NCI-H2196 (cell line): ENCODE data around the gene MAPKBP1.
"Not testable (repeated sequence)": the region's sequence is repeated elsewhere in the genome, so short reads cannot be mapped to it uniquely, and the experiment has no call there.

Experiments
- DNase-seq: peaks from one replicate; lab custom pipeline; 2025; ENCODE audit not compliant: unreplicated experiment; lab: John Stamatoyannopoulos, UW

Gene MAPKBP1

DNA sequence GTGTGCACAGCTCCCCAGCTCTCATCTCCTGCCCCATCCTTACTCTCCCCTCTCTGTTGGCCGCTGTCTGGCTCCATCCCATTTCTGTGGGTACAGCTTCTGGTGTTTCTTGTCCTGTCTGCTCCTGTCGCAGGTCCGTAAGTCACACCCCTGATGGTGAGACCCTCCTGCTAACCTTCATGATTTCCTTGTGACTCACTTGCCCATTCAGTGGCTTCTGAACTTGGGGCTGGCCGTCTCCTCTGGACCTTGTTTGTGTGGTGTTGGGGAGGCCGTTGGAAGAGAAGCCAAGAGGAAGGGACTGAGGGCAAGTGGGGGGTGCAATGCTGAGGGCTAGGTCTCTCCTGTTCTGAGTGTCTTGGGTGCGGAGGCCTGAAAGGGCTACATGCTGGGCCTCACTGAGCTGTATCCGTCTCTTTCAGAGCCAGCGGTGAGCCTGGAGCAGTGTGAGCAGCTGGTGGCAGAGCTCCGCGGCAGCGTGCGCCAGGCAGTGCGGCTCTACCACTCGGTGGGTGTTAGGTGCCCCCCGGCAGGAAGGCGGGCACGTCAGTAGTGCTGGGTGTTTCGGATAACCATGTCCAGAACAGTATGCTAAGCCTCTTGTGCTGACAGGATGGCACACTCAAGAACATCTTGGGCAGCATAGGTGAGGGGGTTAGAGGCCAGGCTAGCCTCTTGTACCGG, 49.9 kb downstream of the MAPKBP1 start:
- no peak for DNase-seq

- DNase-seq = no peak
These were observed 50.9 kb downstream of the MAPKBP1 start for GRCh38 chr15:41825145-41825544.

DNA sequence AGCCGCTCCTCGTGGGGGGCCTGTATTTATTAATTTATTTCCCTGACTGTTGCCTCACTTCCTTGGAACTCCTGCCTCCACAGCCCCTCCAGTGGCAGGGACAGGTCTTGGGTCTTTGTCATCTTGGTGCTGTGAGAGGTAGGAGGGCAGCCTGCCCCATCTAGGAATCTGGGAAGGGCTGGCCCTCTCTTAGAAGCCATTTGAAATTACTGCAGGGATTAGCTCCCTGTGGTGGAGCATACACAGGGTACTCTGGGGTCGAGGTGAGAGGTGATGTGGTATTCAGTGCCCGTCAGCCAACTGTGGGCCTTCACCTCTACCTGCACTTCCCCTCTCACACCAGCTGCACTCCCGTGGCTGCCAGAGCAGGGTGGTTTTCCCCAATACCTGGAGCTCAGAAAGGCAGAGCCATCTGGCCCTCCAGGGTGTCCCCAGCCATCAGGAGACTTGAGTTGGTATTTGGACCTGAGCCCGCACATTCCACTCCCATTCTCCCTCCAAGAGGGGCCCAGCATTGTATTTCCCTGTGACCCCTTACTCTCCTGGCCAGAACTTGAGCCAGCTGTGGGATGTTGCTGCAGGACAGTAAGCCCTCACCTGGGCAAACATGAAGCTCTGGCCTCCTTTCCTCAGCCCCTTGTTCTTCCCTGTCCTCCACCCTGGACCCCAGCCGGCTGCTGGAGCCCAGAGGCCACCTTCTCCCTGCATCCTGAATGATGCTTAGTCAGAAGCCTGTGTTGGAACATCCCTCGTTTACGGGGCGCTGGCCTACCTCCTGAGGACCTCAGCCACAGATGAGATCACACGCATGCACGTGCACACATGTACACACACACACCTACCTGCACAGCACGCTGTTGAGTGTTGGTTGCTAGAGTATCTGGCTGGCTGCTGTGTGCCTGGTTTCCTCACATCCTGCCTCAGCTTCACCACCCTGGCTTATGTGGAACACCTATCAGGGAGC, 51.6 kb downstream of the MAPKBP1 start:
- no peak for DNase-seq

DNA sequence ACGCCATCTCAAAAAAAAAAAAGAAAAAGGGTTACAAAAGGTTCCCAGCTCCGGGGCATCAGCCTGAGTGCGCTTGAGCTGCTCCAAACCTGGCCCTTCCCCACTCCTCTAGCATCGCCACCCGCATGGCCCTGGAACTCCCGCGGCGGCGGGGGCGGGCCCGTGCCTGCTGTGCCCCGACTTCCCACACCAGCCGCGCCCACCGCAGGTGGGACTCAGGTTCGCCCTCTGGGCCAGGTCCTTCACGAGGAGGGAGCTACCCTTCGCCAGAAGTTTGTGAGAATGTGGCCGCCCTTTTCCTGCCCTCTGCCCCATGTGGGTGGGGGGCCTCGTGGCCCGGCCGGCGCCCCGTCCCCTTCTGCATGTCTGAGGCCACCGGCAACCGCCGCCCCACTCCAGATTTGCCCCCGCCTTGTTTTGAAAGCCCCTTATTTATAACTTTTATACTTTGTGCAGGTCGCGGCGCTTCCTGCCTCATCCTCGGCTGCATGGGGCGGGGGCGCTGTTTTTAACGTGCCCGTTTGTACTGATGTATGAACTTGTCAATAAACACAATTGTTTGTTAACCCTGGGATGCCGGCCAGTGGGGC, 53.1 kb downstream of the MAPKBP1 start:
- DNase-seq = no peak

DNA sequence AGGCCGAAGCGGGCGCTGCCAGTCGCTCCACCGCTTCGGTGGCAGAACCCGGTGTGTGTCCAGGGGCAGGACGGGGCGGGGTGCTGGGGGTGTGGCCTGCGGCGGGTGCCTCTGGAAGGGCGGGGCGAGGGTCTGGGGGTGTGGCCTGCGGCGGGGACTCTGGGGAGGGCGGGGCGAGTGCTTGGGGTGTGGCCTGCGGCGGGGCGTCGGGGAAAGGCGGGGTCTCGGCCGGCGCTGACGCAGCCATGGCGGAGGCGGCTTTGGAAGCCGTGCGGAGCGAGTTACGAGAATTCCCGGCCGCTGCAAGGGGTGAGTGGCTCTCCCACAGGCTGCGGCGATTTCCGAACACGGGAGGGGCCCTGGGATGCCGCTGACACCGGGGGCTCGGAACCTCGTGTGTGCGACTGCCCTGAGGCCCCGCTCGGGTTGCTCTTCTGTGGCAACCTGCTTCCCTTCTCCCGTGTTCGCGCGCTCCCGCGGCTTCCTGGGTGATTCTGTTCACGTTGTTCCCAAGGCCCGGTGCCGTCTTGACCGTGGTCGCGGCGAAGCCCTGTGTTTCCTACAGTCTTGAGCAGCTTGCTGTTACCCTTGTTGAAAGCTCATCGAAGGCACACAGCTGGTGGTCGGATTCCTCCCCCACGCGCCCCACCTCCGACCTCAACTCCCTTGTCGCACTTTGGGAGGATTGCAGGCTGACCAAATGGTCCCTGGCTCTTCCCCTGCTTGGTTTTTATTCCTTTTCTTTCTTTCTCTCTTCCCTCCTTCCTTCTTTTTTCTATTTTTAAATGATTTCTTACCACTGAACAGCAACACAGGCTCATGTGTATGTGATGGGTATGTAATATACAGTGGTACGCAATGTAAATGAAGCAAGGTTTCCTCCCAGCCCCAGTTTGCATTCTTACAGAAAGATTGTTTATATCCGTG, 53.9 kb downstream of the MAPKBP1 start, which contains the start of gene JMJD7:
Gene JMJD7, plus strand, starts transcription at position 213 of the 927 bp plus-strand sequence. Its CDS starts 33 bp downstream, at position 246.
- peak; percentile 71 for DNase-seq

DNA sequence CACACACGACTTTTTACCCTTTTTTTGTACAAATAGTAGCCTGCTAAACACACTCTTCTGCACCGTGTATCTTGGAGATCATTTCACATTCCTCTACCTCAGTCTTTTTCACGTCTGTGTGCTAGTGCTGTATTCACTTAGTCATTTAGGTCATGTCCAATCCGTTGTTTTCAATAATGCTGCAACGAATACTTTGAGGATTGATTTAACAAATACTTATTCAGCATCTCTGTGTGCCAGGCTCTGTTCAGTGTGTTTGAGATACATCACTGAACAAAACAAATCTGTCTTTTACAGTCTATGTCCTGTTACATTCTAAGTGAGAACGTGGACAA, 54.5 kb downstream of the MAPKBP1 start:
- DNase-seq = no peak

- no peak for DNase-seq
These were observed 55.8 kb downstream of the MAPKBP1 start for GRCh38 chr15:41829959-41830646.

DNA sequence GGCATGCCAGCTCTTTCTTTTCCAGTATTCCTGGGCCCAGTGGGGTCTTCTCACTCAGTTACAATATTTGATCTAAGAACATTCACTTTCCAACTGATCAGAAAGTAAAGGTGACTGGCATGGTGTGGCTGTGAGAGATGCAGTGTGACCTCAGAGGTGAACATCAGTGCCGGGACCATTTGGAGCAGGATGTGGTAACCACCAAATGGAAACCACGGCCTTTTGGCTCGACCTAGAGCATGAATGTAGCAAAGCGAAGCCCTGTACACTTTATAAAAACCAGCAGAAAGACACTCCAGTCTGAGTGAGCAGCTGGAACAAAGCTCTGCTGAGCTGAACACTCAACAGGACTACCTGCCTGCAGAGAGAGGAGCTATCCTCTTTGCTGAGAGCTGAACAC, 57.0 kb downstream of the MAPKBP1 start:
- not testable (repeated sequence) for DNase-seq

DNA sequence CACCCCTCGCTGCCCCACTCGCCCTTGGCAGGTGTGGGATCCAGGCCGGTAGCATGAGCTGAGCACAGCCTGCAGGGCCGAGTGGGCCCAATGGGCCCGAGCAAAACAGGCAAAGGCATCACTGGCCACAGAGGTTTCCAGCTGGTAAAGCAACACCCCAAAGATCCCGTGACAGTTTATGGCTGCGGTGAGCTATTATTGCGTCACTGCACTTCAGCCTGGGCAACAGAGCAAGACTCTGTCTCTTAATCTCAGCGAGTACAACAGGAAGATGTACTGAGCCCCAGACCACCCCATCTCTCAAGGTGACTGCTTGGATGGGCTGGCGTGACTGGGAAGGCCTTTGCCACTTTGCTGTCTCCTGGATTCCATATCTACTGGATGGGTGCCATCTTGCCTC, 57.9 kb downstream of the MAPKBP1 start:
- no peak for DNase-seq

DNA sequence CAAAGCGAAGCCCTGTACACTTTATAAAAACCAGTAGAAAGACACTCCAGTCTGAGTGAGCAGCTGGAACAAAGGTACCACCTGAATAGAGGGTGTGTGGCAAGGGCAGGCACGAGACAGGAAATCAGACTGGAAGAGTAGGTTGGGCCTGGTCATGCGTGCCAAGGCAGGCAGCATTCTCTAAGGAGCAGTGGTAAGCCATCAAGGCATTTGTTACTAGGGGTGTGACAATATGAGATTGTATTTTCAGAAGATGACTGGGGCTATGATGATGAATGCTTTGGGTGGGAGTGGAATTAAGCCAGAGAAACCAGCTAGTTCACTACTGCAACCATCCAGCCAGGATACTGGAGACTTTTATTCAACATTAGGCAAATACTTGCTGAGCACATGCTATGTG, 58.6 kb downstream of the MAPKBP1 start:
- DNase-seq = peak; percentile 24

DNA sequence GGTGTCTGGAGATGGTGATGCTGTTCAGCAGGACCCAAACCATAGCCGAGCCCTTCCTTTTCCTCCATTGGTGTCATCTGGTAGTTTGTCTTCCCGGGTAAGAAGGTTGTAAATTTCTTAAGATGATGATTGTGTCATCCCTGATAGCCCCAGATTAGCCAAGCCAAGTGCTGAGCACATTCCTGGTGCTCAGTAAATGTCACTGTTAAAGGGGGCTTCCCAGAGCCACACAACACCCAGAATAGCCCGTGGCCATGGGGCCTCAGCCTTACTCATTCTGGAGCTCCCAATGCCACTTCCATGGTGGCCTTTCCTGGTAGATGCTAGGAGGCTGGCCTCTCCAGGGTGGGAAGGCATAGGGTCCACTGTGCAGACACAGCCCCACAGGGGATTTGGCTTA, 59.8 kb downstream of the MAPKBP1 start:
- DNase-seq = no peak

- DNase-seq = no peak
These were observed 61.8 kb downstream of the MAPKBP1 start for GRCh38 chr15:41836073-41836472.

DNA sequence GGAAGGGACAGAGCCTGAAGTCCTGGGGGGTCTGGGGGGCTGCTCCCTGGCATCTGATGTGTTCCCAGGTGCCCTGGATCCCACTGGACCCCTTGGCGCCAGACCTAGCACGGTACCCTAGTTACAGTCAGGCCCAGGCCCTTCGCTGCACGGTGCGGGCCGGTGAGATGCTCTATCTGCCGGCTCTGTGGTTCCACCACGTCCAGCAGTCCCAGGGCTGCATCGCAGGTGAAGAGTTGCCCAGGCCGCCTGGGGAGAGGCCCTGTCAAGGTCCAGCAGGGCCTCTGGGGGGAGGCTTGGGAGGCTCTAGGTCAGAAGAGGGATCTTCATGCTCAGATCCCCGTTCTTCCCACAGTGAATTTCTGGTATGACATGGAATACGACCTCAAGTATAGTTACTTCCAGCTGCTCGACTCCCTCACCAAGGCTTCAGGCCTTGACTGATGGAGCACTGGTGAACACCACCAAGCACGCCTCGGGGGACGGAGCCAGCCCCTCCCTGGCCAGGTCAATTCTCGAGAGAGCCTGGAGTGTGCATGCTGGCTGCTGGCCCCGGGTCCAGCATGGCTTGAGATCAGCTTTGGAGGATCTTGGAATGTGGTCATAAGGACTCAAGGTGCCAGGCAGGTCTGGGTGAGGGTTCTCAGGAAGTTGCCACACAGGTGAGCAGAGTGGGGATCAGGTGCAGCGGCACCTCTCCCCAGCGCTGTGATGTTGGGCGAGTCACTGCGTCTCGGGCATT, 62.6 kb downstream of the MAPKBP1 start:
- DNase-seq = no peak

- DNase-seq = peak; percentile 67
These were observed 64.2 kb downstream of the MAPKBP1 start, which contains the start of gene PLA2G4B for GRCh38 chr15:41838400-41838897. PLA2G4B (plus strand) TSS chr15:41838847; CDS start chr15:41838914, 67 bp downstream.

DNA sequence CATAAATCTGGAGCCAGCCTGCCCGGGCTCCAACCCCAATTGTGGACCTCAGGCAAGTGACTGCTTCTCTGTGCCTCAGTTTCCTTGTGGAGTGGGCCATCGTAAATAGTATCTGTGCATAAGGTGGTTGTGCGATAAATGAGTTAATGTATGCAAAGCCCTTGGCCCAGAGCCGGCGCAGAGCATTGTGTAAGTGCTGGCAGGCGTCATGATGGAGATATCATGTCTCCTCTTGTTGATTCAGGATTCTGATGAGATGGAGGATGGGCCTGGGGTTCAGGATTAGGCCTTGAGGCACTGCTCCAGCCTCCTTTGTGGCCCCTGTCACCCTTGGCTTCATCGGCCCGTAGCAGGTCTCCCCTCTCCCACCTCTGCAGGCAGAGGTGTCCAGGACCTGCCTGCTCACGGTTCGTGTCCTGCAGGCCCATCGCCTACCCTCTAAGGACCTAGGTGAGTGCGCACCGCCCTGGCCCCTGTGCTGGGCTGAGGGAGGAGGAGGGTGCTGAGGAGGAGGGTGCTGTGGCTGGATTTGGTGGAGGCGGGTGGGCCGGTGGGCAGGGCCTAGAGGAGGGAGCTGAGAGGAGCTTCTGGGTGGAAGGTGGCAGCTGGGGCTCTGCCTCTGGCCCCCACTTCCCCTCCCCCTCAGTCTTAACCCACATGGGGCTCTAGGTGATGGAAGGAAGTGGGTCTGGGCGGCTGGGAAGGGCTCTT, 65.7 kb downstream of the MAPKBP1 start:
- no peak for DNase-seq

GRCh38 chr15:41840673-41841072, 66.4 kb downstream of the MAPKBP1 start:
- DNase-seq = no peak

DNA sequence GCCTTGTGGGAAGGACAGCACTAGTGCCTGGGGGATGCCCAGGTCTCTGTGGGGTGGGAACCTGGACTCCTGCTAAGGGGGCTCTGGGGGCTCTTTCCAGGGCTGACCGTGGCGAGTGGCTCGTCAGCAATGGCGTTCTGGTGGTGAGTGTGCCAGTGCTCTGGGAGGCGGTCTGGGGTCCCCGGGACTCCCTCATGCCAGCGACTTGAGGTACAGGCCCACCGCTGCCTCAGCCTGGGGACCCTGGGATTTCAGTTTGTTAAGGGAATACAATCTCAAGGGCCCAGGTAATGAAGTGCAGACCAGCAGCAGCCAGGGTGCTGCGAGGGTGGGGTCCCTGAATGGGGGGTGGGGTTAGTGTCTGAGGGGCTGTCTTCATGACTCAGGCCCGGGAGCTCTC, 66.8 kb downstream of the MAPKBP1 start:
- no peak for DNase-seq

DNA sequence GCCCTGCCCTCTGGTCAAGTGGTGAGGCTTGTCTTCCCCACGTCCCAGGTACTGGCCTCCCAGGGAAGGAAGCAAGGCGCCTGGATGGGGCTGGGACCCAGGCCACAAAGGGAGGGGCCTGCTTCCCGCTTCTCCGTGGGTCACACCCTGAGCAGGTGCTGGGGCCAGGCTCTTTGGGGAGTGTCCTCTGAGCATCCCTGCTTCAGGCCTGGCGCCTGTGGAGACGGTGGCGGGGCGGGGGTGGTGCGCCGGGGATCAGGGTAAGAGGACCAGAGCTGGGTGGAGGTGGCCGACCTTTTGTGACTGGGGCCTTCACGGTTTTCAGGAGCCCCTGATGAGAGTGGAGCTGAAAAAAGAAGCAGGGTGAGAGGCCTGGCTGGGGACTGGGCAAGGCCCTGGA, 67.9 kb downstream of the MAPKBP1 start:
- DNase-seq = peak; percentile 16

DNA sequence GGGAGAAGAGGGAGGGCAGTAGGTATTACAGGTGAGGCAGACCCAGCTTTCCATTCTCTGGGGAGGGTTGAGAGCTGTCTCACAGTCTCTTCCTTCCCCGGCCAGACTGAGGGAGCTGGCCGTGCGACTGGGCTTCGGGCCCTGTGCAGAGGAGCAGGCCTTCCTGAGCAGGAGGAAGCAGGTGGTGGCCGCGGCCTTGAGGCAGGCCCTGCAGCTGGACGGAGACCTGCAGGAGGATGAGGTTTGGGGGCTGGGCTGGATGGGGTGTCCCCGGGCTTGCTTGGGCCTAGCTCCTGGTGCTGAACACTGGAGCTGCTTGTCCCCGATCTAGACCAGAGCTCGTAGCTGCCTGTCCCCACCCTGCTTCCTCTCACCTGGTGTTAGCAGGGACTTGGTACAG, 69.3 kb downstream of the MAPKBP1 start:
- no peak for DNase-seq
